Measurements from ENCODE around the gene SHISA4.

The SHISA4 gene

GRCh38 chr1:201921952-201922558 lies 33.4 kb downstream of the SHISA4 start:
- in situ Hi-C loops (cut with HindIII; ENCODE audit: low sequenced_read_pairs) = no loop called here
- TF ChIP-seq CTCF (IDR thresholded peaks at IDR 0.05; ENCODE audit: low read depth, low read length, missing control alignments) = no peak
- DNase-seq (ENCODE audit: low read depth) = no peak
- no peak overlapping the region for H3K4me3 ChIP-seq (ENCODE audit: low read depth, low read length)

- TF ChIP-seq CTCF (IDR thresholded peaks at IDR 0.05; ENCODE audit: low read depth, low read length, missing control alignments) = no peak
- in situ Hi-C loops (cut with HindIII; ENCODE audit: low sequenced_read_pairs) = no loop called here
- H3K4me3 ChIP-seq (ENCODE audit: low read depth, low read length) = no peak overlapping the region
- DNase-seq (ENCODE audit: low read depth) = no peak
Measured at GRCh38 chr1:201925301-201925567, 36.5 kb downstream of the SHISA4 start.

- no peak for TF ChIP-seq CTCF (IDR thresholded peaks at IDR 0.05; ENCODE audit: low read depth, low read length, missing control alignments)
- in situ Hi-C loops (cut with HindIII; ENCODE audit: low sequenced_read_pairs) = no loop called here
- no peak for DNase-seq (ENCODE audit: low read depth)
- H3K4me3 ChIP-seq (ENCODE audit: low read depth, low read length) = no peak overlapping the region
Measured at GRCh38 chr1:201925981-201926645, 37.4 kb downstream of the SHISA4 start.

- H3K4me3 ChIP-seq (ENCODE audit: low read depth, low read length) = no peak overlapping the region
- no peak for TF ChIP-seq CTCF (IDR thresholded peaks at IDR 0.05; ENCODE audit: low read depth, low read length, missing control alignments)
- in situ Hi-C loops (cut with HindIII; ENCODE audit: low sequenced_read_pairs) = no loop called here
Measured at GRCh38 chr1:201928266-201928665, 39.6 kb downstream of the SHISA4 start.

GRCh38 chr1:201930137-201930536 lies 41.4 kb downstream of the SHISA4 start:
- TF ChIP-seq CTCF (IDR thresholded peaks at IDR 0.05; ENCODE audit: low read depth, low read length, missing control alignments) = no peak
- DNase-seq (ENCODE audit: low read depth) = no peak
- in situ Hi-C loops (cut with HindIII; ENCODE audit: low sequenced_read_pairs) = no loop called here
- no peak overlapping the region for H3K4me3 ChIP-seq (ENCODE audit: low read depth, low read length)

More at GRCh38 chr1:201928266-201928665, 39.6 kb downstream of the SHISA4 start:
- DNase-seq (ENCODE audit: low read depth) = no peak

- in situ Hi-C loops (cut with HindIII; ENCODE audit: low sequenced_read_pairs) = no loop called here
- TF ChIP-seq CTCF (IDR thresholded peaks at IDR 0.05; ENCODE audit: low read depth, low read length, missing control alignments) = no peak
- H3K4me3 ChIP-seq (ENCODE audit: low read depth, low read length) = no peak overlapping the region
- DNase-seq (ENCODE audit: low read depth) = no peak
Measured at GRCh38 chr1:201930803-201931202, 42.1 kb downstream of the SHISA4 start.
